H9 (cell line): ENCODE data around the gene TMED8. TPM values are rescaled to one million over a fixed set of nuclear protein-coding genes. Genes with fewer than 3 reads are reported as not detected.

Experiments used
- DNase-seq: peaks from one replicate; pipeline ENCODE4 v3.0.0-alpha.2; 2017
- H2AFZ ChIP-seq: one replicate; pipeline ENCODE4 v1.6.1; 2013; ENCODE audit warnings: mild to moderate bottlenecking, low read length, control low read depth, moderate library complexity
- H2AK5ac ChIP-seq: 2 replicates; pipeline ENCODE4 v1.6.1; 2013; ENCODE audit warnings: low read length, control low read depth, mixed read lengths; ENCODE audit not compliant: insufficient read length
- H2BK120ac ChIP-seq: one replicate; pipeline ENCODE4 v1.6.1; 2013; ENCODE audit warnings: low read depth, mild to moderate bottlenecking, low read length, control low read depth, inconsistent platforms; ENCODE audit not compliant: poor library complexity, severe bottlenecking
- H2BK12ac ChIP-seq: 2 replicates; pipeline ENCODE4 v1.6.1; 2013; ENCODE audit warnings: low read length, control low read depth, mixed read lengths, low read depth; ENCODE audit not compliant: insufficient read length
- H2BK15ac ChIP-seq: 2 replicates; pipeline ENCODE4 v1.6.1; 2013; ENCODE audit warnings: low read depth, low read length, control low read depth
- H2BK20ac ChIP-seq: one replicate; pipeline ENCODE4 v1.6.1; 2013; ENCODE audit warnings: low read depth, mild to moderate bottlenecking, low read length, control low read depth, inconsistent platforms; ENCODE audit not compliant: poor library complexity, severe bottlenecking
- H2BK5ac ChIP-seq: 2 replicates; pipeline ENCODE4 v1.6.1; 2013; ENCODE audit warnings: low read length, control low read depth, mixed read lengths; ENCODE audit not compliant: insufficient read length
- H3K14ac ChIP-seq: 2 replicates; pipeline ENCODE4 v1.6.1; 2013; ENCODE audit warnings: low read length, control low read depth; ENCODE audit not compliant: insufficient read depth
- H3K18ac ChIP-seq: 2 replicates; pipeline ENCODE4 v1.6.1; 2013; ENCODE audit warnings: low read depth, mild to moderate bottlenecking, mixed read lengths, low read length, control low read depth; ENCODE audit not compliant: insufficient read length
- H3K23ac ChIP-seq: 2 replicates; pipeline ENCODE4 v1.6.1; 2013; ENCODE audit warnings: low read length, control low read depth, mixed read lengths, low read depth; ENCODE audit not compliant: insufficient read length
- H3K23me2 ChIP-seq: 2 replicates; pipeline ENCODE4 v1.6.1; 2013; ENCODE audit warnings: low read depth, mild to moderate bottlenecking, mixed read lengths, low read length, control low read depth; ENCODE audit not compliant: insufficient read length, poor library complexity, severe bottlenecking
- H3K27ac ChIP-seq: 2 replicates; pipeline ENCODE4 v1.5.1; 2013; ENCODE audit warnings: low read length, control low read depth, mixed read lengths, low read depth; ENCODE audit not compliant: insufficient read length
- H3K27me3 ChIP-seq: 2 replicates; pipeline ENCODE4 v1.6.1; 2013; ENCODE audit warnings: low read length, control low read depth, inconsistent platforms; ENCODE audit not compliant: insufficient read depth
- H3K4ac ChIP-seq: 2 replicates; pipeline ENCODE4 v1.6.1; 2013; ENCODE audit warnings: low read depth, mild to moderate bottlenecking, control low read depth, inconsistent platforms, low read length, moderate library complexity
- H3K4me1 ChIP-seq: 2 replicates; pipeline ENCODE4 v1.6.1; 2013; ENCODE audit warnings: low read length, control low read depth, inconsistent platforms; ENCODE audit not compliant: insufficient read depth
- H3K4me2 ChIP-seq: 2 replicates; pipeline ENCODE4 v1.6.1; 2013; ENCODE audit warnings: low read length, control low read depth, mixed read lengths; ENCODE audit not compliant: insufficient read length, insufficient read depth
- H3K56ac ChIP-seq: 2 replicates; pipeline ENCODE4 v1.6.1; 2013; ENCODE audit warnings: low read depth, mild to moderate bottlenecking, mixed read lengths, low read length, control low read depth; ENCODE audit not compliant: insufficient read length
- H3K79me1 ChIP-seq: 2 replicates; pipeline ENCODE4 v1.6.1; 2013; ENCODE audit warnings: low read depth, mild to moderate bottlenecking, moderate library complexity, low read length, control low read depth, inconsistent platforms; ENCODE audit not compliant: insufficient read depth, poor library complexity, severe bottlenecking
- H3K79me2 ChIP-seq: 2 replicates; pipeline ENCODE4 v1.6.1; 2013; ENCODE audit warnings: low read length, control low read depth, inconsistent platforms; ENCODE audit not compliant: insufficient read depth
- H3K9ac ChIP-seq: 2 replicates; pipeline ENCODE4 v1.6.1; 2013; ENCODE audit warnings: low read length, control low read depth, mixed read lengths; ENCODE audit not compliant: insufficient read length; ENCODE audit errors: extremely low read depth
- H3K9me3 ChIP-seq: one replicate; pipeline ENCODE4 v1.6.1; 2013; ENCODE audit warnings: low read depth, low read length, inconsistent platforms; ENCODE audit not compliant: control insufficient read depth
- H3T11ph ChIP-seq: one replicate; pipeline ENCODE4 v1.6.1; 2013; ENCODE audit warnings: mild to moderate bottlenecking, low read length, control low read depth, inconsistent platforms
- H4K20me1 ChIP-seq: one replicate; pipeline ENCODE4 v1.6.1; 2013; ENCODE audit not compliant: control insufficient read depth, insufficient read length, insufficient read depth
- H4K5ac ChIP-seq: 2 replicates; pipeline ENCODE4 v1.6.1; 2013; ENCODE audit warnings: low read depth, mild to moderate bottlenecking, mixed read lengths, low read length, control low read depth; ENCODE audit not compliant: insufficient read length
- H4K8ac ChIP-seq: replicated peaks from 2 replicates; pipeline ENCODE4 v1.6.1; 2013; ENCODE audit warnings: low read length, control low read depth, mixed read lengths, low read depth; ENCODE audit not compliant: insufficient read length
- H4K91ac ChIP-seq: 2 replicates; pipeline ENCODE4 v1.6.1; 2013; ENCODE audit warnings: low read depth, mild to moderate bottlenecking, moderate library complexity, mixed read lengths, low read length, control low read depth; ENCODE audit not compliant: insufficient read length
- H3K27ac Mint-ChIP-seq, 3 experiments: 2 replicates in 2 of 3; 3 replicates in 1 of 3; pipeline ENCODE4 v1.8.0; 2020 to 2021; ENCODE audit warnings: mixed read lengths in 3 of 3, mild to moderate bottlenecking in 1 of 3, moderate library complexity in 1 of 3
- H3K27me3 Mint-ChIP-seq: 2 replicates; pipeline ENCODE4 v1.8.0; 2021; ENCODE audit warnings: low read depth, mild to moderate bottlenecking, moderate library complexity, mixed read lengths
- H3K36me3 Mint-ChIP-seq, 3 experiments: 2 replicates in 2 of 3; 3 replicates in 1 of 3; pipeline ENCODE4 v1.8.0; 2020 to 2021; ENCODE audit warnings: low read depth in 3 of 3, mixed read lengths in 3 of 3; ENCODE audit not compliant: insufficient read depth in 1 of 3
- H3K4me1 Mint-ChIP-seq, 2 experiments: 2 replicates each; pipeline ENCODE4 v1.8.0; 2020; ENCODE audit warnings: mixed read lengths in 2 of 2
- H3K4me3 Mint-ChIP-seq, 2 experiments: 2 replicates in 1 of 2; 3 replicates in 1 of 2; pipeline ENCODE4 v1.8.0; 2020 to 2021; ENCODE audit warnings: mild to moderate bottlenecking in 2 of 2, mixed read lengths in 2 of 2, moderate library complexity in 1 of 2
- H3K9me3 Mint-ChIP-seq, 2 experiments: 2 replicates in 1 of 2; 3 replicates in 1 of 2; pipeline ENCODE4 v1.8.0; 2020; ENCODE audit warnings: mild to moderate bottlenecking in 2 of 2, mixed read lengths in 2 of 2, moderate library complexity in 1 of 2
- WGBS: extraction: QIAGEN DNeasy Blood & Tissue Kit; methylation state at CpG from one replicate; pipeline ENCODE4 v1.1.7; 2013; ENCODE audit warnings: missing lambda C conversion rate, low lambda C conversion rate, mixed read lengths; ENCODE audit not compliant: insufficient read length; ENCODE audit errors: extremely low coverage; 5-methylcytosine and 5-hydroxymethylcytosine counted together
- total RNA-seq: library from RNA; stranded (reverse); gene quantifications from 2 replicates; pipeline ENCODE4 v1.2.1, GENCODE V29; 2021
- TF ChIP-seq, protein P1 (sequence below): fragments of 200-600 bp; sonication (generic); conservative IDR thresholded peaks from 3 replicates; pipeline ENCODE4 v1.8.0; 2021; ENCODE audit warnings: antibody characterized with exemption, mild to moderate bottlenecking

TMED8 gene
- total RNA-seq, 1 experiment from 2014 or later = 9.5 TPM

DNA sequence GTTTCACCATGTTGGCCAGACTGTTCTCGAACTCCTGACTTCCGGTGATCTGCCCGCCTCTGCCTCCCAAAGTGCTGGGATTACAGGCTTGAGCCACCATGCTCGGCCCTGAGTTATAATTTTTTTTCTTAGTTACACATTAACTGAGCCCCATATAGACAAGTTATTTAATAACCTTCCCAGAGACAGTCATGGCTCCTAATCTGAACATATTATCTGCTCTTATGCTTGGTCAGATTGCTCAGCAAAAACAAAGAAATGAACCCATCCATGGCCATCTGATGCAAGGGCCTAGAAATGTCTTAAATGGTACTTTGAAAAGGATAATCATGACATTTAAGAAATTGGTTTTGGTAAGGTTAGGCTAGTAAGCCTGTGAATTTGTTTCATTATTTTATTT is 13.3 kb upstream of the TMED8 start:
- Histone ChIP-seq H3K9ac (no peak overlapping the region), H3K4me1 (no peaks in the 10 kb centered on the region), H2AFZ (no peak overlapping the region), H3K4me2 (no peak overlapping the region), H2BK12ac (no peak overlapping the region), H4K20me1 (no peaks in the 10 kb centered on the region), H2AK5ac (no peak overlapping the region), H3K56ac (no peak overlapping the region), H3K79me2 (no peaks in the 10 kb centered on the region), H3K4ac (no peak overlapping the region), H3K14ac (no peak overlapping the region), H2BK120ac (no peak overlapping the region), H3T11ph (no peak overlapping the region), H3K9me3 (no peaks in the 10 kb centered on the region), H3K27ac (no peak overlapping the region), H3K79me1 (no peaks in the 10 kb centered on the region), H3K23ac (no peak overlapping the region), H2BK5ac (no peak overlapping the region), H4K5ac (no peak overlapping the region), H2BK20ac (no peak overlapping the region), H3K18ac (no peak overlapping the region), H3K23me2 (no peaks in the 10 kb centered on the region), H4K8ac (no peak overlapping the region), H4K91ac (no peak overlapping the region), H2BK15ac (no peak overlapping the region), H3K27me3 (no peaks in the 10 kb centered on the region)
- no peak overlapping the region for H3K4me3 Mint-ChIP-seq
- no peaks in the 10 kb centered on the region for H3K36me3 Mint-ChIP-seq
- no CpG with 5 or more reads among the region's 4 CpGs for WGBS
- TF ChIP-seq, protein P1, sequence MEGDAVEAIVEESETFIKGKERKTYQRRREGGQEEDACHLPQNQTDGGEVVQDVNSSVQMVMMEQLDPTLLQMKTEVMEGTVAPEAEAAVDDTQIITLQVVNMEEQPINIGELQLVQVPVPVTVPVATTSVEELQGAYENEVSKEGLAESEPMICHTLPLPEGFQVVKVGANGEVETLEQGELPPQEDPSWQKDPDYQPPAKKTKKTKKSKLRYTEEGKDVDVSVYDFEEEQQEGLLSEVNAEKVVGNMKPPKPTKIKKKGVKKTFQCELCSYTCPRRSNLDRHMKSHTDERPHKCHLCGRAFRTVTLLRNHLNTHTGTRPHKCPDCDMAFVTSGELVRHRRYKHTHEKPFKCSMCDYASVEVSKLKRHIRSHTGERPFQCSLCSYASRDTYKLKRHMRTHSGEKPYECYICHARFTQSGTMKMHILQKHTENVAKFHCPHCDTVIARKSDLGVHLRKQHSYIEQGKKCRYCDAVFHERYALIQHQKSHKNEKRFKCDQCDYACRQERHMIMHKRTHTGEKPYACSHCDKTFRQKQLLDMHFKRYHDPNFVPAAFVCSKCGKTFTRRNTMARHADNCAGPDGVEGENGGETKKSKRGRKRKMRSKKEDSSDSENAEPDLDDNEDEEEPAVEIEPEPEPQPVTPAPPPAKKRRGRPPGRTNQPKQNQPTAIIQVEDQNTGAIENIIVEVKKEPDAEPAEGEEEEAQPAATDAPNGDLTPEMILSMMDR = no peak
- DNase-seq = no peak
- H3K4me1 Mint-ChIP-seq = no peaks in the 10 kb centered on the region
- H3K27me3 Mint-ChIP-seq = no peaks in the 10 kb centered on the region; the same call in 1 of the 2 replicates
- H3K9me3 Mint-ChIP-seq = no peaks in the 10 kb centered on the region
- H3K27ac Mint-ChIP-seq = no peak overlapping the region
